ENCODE measurements around the gene WAPL. TPM values are rescaled to one million over a fixed set of nuclear protein-coding genes. Genes with fewer than 3 reads are reported as not detected.

WAPL gene
- total RNA-seq, 2 experiments from 2014 or later = 47.9 to 52.9 TPM

DNA sequence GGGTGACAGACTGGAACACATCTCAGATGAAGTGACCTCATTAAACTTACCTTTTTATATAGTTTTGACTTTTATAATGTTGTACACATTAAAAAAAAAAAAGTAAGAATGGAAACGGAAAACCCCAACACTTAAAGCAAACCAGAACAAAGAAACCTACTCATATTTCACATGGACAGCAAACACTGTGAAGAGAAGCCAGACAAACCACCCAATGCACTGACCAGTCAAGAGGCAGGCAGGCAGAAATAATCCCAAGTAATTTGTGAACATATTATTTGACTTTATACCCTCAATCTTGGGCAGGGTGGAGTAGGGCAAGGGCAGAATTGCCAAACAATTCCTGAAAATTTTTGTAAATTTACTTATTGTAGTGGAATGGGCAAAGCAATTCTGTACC is 39.8 kb downstream of the WAPL start:
- H3K4me3 Mint-ChIP-seq = no peak overlapping the region
- no peak for ATAC-seq (ENCODE audit: low read depth)
- H3K9me3 Mint-ChIP-seq = no peaks in the 10 kb centered on the region
- no peak overlapping the region for H3K27ac Mint-ChIP-seq
- no peak for DNase-seq
- peaks cover 15% of the 10 kb centered on the region for H3K36me3 Mint-ChIP-seq
- H3K4me1 Mint-ChIP-seq = peaks cover 6% of the 10 kb centered on the region
- H3K27me3 Mint-ChIP-seq = no peaks in the 10 kb centered on the region
- POLR2A ChIA-PET = no interaction called here

DNA sequence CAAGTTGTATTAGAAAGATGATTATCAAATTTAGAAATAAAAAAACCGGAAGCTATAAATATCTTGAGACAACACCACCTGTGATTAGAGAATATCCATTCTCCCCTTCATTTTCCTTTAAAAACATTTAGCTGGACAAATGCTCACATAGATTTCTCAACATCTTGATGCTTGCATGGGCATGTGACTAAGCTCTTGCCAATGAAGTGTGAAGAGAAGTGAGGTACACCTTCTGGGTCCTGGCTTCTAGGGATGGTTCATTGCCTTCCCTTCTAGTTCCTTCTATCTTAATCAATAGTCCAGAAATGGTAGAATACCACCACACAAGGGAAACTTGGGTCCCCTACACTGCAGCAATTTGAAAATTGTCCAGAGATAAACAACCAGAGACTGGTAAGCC is 41.0 kb downstream of the WAPL start:
- H3K4me1 Mint-ChIP-seq = peaks cover 1% of the 10 kb centered on the region
- POLR2A ChIA-PET = interaction anchor here (1.4 kb wide), 1 partner anchor 80 kb away, joined by 4 read pairs; no protein-coding TSS in a partner anchor
- H3K27me3 Mint-ChIP-seq = no peaks in the 10 kb centered on the region
- no peak for DNase-seq
- H3K27ac Mint-ChIP-seq = no peak overlapping the region
- H3K9me3 Mint-ChIP-seq = no peaks in the 10 kb centered on the region
- no peak for ATAC-seq (ENCODE audit: low read depth)
- no peak overlapping the region for H3K4me3 Mint-ChIP-seq
- H3K36me3 Mint-ChIP-seq = peaks cover 12% of the 10 kb centered on the region

DNA sequence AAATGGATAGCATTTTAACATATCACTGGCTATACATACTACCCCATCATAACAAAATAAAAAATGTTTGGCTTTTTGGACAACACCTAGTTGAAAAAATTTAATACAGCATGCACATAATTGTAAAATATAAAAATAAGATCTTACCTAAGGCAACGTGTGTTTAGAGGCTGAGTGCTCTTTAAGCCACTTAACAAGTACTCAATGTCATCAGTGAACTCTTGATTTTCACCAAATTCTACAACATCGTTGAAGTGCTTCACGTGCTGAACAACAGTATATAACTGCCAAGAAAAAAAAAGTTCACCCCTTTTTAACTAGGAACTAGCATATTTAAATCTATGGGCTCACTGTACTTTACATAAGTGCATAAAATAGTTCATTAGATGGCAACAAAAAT is 49.5 kb downstream of the WAPL start:
- DNase-seq (no peak), ATAC-seq (ENCODE audit: low read depth) (no peak)
- Mint-ChIP-seq H3K9me3 (no peaks in the 10 kb centered on the region), H3K27ac (no peak overlapping the region), H3K36me3 (peaks cover 25% of the 10 kb centered on the region), H3K4me3 (no peak overlapping the region), H3K27me3 (no peaks in the 10 kb centered on the region), H3K4me1 (peaks cover 4% of the 10 kb centered on the region)
- POLR2A ChIA-PET = interaction anchor here (0.6 kb wide), 1 partner anchor 1109 kb away, joined by 3 read pairs; no protein-coding TSS in a partner anchor

DNA sequence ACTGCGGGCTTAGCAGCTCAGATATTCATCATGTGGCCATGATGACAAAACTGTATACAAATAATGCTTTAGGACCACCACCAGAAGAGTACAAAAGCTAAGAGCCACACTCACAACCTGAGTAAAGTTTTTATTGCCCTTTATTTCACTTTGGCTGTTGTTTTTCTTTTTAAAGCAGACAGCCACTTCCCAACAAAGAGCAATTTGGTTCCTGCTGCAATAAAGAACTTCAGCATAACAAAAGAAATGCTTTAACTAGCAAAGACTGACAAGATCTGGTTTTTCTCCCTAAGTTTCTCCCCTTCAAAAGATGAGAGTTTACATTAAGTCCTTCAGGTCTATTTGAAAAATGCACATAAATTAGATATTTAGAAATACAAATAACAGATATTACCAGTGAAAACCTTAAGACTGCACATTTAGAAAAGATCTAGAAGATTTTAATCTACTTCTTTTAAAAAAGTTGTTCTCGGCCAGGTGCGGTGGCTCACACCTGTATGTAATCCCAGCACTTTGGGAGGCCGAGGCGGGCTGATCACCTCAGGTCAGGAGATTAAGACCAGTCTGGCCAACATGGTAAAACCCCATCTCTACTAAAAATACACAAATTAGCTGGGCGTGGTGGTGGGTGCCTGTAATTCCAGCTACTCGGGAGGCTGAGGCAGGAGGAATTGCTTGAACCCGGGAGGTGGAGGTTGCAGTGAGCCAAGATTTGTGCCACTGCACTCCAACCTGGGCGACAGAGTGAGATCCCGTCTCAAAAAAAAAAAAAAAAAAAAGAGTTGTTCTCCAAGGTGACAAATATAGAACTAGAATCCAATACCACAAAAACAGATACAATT is 59.4 kb downstream of the WAPL start:
- H3K9me3 Mint-ChIP-seq = no peaks in the 10 kb centered on the region
- H3K4me1 Mint-ChIP-seq = peaks cover 2% of the 10 kb centered on the region
- H3K4me3 Mint-ChIP-seq = no peak overlapping the region
- ATAC-seq (ENCODE audit: low read depth) (no peak), DNase-seq (no peak)
- H3K36me3 Mint-ChIP-seq = peaks cover 29% of the 10 kb centered on the region
- H3K27ac Mint-ChIP-seq = no peak overlapping the region
- no peaks in the 10 kb centered on the region for H3K27me3 Mint-ChIP-seq
- POLR2A ChIA-PET = no interaction called here

- no peak for DNase-seq
- Mint-ChIP-seq H3K4me3 (no peak overlapping the region), H3K27ac (no peak overlapping the region), H3K36me3 (peaks cover 50% of the 10 kb centered on the region), H3K4me1 (peaks cover 19% of the 10 kb centered on the region), H3K27me3 (no peaks in the 10 kb centered on the region), H3K9me3 (no peaks in the 10 kb centered on the region)
- no peak for ATAC-seq (ENCODE audit: low read depth)
- POLR2A ChIA-PET = no interaction called here
These were observed 70.0 kb downstream of the WAPL start for GRCh38 chr10:86451604-86451960.

DNA sequence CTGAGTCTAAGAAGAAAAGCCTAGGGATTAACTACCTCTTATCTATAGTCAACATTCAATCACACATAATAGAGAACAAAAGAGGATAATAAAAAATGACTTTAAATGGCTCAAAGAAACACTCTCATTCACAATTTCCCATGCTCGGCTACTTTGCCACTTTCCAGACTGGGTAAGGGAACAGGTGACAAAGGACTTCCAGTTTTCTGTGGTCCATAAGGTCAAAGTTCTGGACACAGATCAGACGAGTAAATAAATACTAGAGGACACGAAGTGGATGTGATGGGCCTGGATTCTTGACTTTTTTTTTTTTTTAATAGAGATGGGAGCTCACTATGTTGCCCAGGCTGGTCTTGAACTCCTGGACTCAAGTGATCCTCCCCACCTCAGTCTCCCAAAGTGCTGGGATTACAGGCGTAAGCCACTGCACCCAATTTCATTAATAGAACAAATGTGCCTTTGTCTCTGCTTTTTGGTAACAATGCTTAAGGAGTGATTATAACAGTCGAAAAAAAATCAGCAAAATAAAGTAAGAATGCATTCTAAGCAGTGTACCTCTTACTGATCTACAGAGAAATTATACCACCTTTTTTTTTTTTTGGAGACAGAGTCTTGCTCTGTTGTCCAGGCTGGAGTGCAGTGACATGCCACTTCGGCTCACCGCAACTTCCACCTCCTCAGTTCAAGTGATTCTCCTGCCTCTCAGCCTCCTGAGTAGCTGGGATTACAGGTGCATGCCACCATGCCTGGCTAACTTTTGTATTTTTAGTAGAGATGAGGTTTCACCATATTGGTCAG is 70.6 kb downstream of the WAPL start:
- H3K27me3 Mint-ChIP-seq = no peaks in the 10 kb centered on the region
- H3K9me3 Mint-ChIP-seq = no peaks in the 10 kb centered on the region
- no peak for DNase-seq
- POLR2A ChIA-PET = no interaction called here
- peaks cover 48% of the 10 kb centered on the region for H3K36me3 Mint-ChIP-seq
- H3K4me3 Mint-ChIP-seq = no peak overlapping the region
- no peak overlapping the region for H3K27ac Mint-ChIP-seq
- peaks cover 19% of the 10 kb centered on the region for H3K4me1 Mint-ChIP-seq
- ATAC-seq (ENCODE audit: low read depth) = no peak

- no peak for ATAC-seq (ENCODE audit: low read depth)
- DNase-seq = no peak
These were observed 71.5 kb downstream of the WAPL start for GRCh38 chr10:86449926-86450558.

DNA sequence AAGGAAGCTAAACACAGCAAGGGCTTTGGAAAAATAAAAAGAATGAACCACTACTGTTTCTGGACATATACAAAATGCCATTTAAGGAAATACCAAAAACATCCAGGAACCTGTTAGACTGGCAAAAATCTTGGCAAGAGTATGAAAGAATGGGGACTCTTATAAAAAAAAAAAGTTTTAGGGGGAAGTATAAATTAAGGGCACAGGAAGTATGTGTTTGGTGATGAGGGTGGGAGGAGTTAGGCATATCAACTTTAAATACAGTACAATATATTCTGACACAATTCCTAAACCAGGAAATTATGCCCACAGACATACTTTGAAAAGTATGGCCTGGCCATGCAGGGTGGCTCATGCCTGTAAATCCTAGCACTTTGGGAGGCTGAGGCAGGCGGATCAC is 74.2 kb downstream of the WAPL start:
- H3K27ac Mint-ChIP-seq = peak overlapping the region; percentile 39
- DNase-seq = no peak
- H3K4me3 Mint-ChIP-seq = no peak overlapping the region
- ATAC-seq (ENCODE audit: low read depth) = no peak
- no peaks in the 10 kb centered on the region for H3K27me3 Mint-ChIP-seq
- peaks cover 44% of the 10 kb centered on the region for H3K36me3 Mint-ChIP-seq
- POLR2A ChIA-PET = interaction anchor here (1.2 kb wide), 1 partner anchor 47 kb away, joined by 4 read pairs; no protein-coding TSS in a partner anchor
- H3K9me3 Mint-ChIP-seq = no peaks in the 10 kb centered on the region
- H3K4me1 Mint-ChIP-seq = peaks cover 19% of the 10 kb centered on the region

More at GRCh38 chr10:86449926-86450558, 71.5 kb downstream of the WAPL start:
- peak overlapping the region; percentile 15 for H3K4me3 Mint-ChIP-seq
- peaks cover 19% of the 10 kb centered on the region for H3K4me1 Mint-ChIP-seq
- no peaks in the 10 kb centered on the region for H3K9me3 Mint-ChIP-seq
- H3K27ac Mint-ChIP-seq = peak overlapping the region; percentile 81
- H3K36me3 Mint-ChIP-seq = peaks cover 43% of the 10 kb centered on the region
- H3K27me3 Mint-ChIP-seq = no peaks in the 10 kb centered on the region
- POLR2A ChIA-PET = no interaction called here

- POLR2A ChIA-PET = no interaction called here
These were observed 74.6 kb downstream of the WAPL start for GRCh38 chr10:86446987-86447386.

GRCh38 chr10:86446440-86446839 is 75.2 kb downstream of the WAPL start:
- POLR2A ChIA-PET = no interaction called here
- Mint-ChIP-seq H3K9me3 (no peaks in the 10 kb centered on the region), H3K4me1 (peaks cover 19% of the 10 kb centered on the region), H3K4me3 (no peak overlapping the region), H3K27ac (peak overlapping the region; percentile 35), H3K27me3 (no peaks in the 10 kb centered on the region), H3K36me3 (peaks cover 46% of the 10 kb centered on the region)
- DNase-seq (no peak), ATAC-seq (ENCODE audit: low read depth) (no peak)

More at GRCh38 chr10:86446987-86447386, 74.6 kb downstream of the WAPL start:
- H3K4me1 Mint-ChIP-seq = peaks cover 19% of the 10 kb centered on the region
- H3K9me3 Mint-ChIP-seq = no peaks in the 10 kb centered on the region
- H3K36me3 Mint-ChIP-seq = peaks cover 47% of the 10 kb centered on the region
- H3K4me3 Mint-ChIP-seq = no peak overlapping the region
- DNase-seq (no peak), ATAC-seq (ENCODE audit: low read depth) (no peak)
- H3K27ac Mint-ChIP-seq = peak overlapping the region; percentile 39
- no peaks in the 10 kb centered on the region for H3K27me3 Mint-ChIP-seq

DNA sequence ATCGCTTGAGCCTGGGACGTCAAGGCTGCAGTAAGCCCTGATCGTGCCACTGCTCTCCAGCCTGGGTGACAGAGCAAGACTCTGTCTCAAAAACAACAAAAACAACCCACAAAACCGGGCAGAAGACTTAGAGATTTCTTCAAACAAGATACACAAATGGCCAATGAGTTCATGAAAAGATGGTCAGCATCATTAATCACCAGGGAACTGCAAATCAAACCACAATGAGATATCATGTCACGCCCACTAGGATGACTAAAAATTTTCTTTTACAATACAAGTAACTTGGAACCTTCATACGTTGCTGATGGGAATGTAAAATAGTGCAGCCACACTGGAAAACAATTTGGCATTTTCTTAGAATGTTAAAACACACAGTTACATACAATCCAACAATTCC is 77.7 kb downstream of the WAPL start:
- POLR2A ChIA-PET = no interaction called here
- DNase-seq = no peak
- no peaks in the 10 kb centered on the region for H3K9me3 Mint-ChIP-seq
- H3K4me3 Mint-ChIP-seq = no peak overlapping the region
- no peaks in the 10 kb centered on the region for H3K27me3 Mint-ChIP-seq
- H3K27ac Mint-ChIP-seq = peak overlapping the region; percentile 32
- ATAC-seq (ENCODE audit: low read depth) = no peak
- peaks cover 25% of the 10 kb centered on the region for H3K4me1 Mint-ChIP-seq
- peaks cover 41% of the 10 kb centered on the region for H3K36me3 Mint-ChIP-seq

GRCh38 chr10:86443069-86443468 is 78.5 kb downstream of the WAPL start:
- ATAC-seq (ENCODE audit: low read depth) (no peak), DNase-seq (no peak)
- Mint-ChIP-seq H3K4me1 (peaks cover 24% of the 10 kb centered on the region), H3K27ac (no peak overlapping the region), H3K4me3 (no peak overlapping the region), H3K27me3 (no peaks in the 10 kb centered on the region), H3K9me3 (no peaks in the 10 kb centered on the region), H3K36me3 (peaks cover 38% of the 10 kb centered on the region)
- POLR2A ChIA-PET = no interaction called here
